Measurements from ENCODE around the gene TTLL6.

TTLL6 gene

GRCh38 chr17:48816774-48817590 lies at the start of gene TTLL6:
TSS of gene TTLL6 (minus strand) at chr17:48817229. CDS start at chr17:48817072, 157 bp downstream.
- ChIA-PET CTCF (interaction anchor here (0.9 to 27.6 kb wide), 10 partner anchors 11 to 215 kb away, joined by 3 to 797 read pairs (median 6); partner anchors contain the start of gene CALCOCO2), POLR2A (no interaction called here)
- no peak for DNase-seq (ENCODE audit: low read depth, low spot score)
- TF ChIP-seq CTCF (IDR thresholded peaks at IDR 0.05; ENCODE audit: insufficient read depth, low read length, missing control alignments) = no peak
- peak within 1 kb of the TSS; percentile 45 for H3K4me3 ChIP-seq (ENCODE audit: low read depth, low read length)

GRCh38 chr17:48860456-48860855 lies 43.4 kb upstream of the TTLL6 start:
- no peak overlapping the region for H3K4me3 ChIP-seq (ENCODE audit: low read depth, low read length)
- TF ChIP-seq CTCF (IDR thresholded peaks at IDR 0.05; ENCODE audit: insufficient read depth, low read length, missing control alignments) = no peak
- CTCF ChIA-PET = interaction anchor here (1.0 to 1.8 kb wide), 8 partner anchors 9 to 137 kb away, joined by 3 to 9 read pairs (median 4); no protein-coding TSS in a partner anchor
- POLR2A ChIA-PET = no interaction called here
- DNase-seq (ENCODE audit: low read depth, low spot score) = no peak

- CTCF ChIA-PET = interaction anchor here (1.0 to 1.8 kb wide), 7 partner anchors 9 to 136 kb away, joined by 3 to 9 read pairs (median 4); no protein-coding TSS in a partner anchor
- no peak for DNase-seq (ENCODE audit: low read depth, low spot score)
- no peak for TF ChIP-seq CTCF (IDR thresholded peaks at IDR 0.05; ENCODE audit: insufficient read depth, low read length, missing control alignments)
- POLR2A ChIA-PET = interaction anchor here (0.6 kb wide), 1 partner anchor 30 kb away, joined by 3 read pairs; no protein-coding TSS in a partner anchor
- no peak overlapping the region for H3K4me3 ChIP-seq (ENCODE audit: low read depth, low read length)
Measured at GRCh38 chr17:48860034-48860433, 43.0 kb upstream of the TTLL6 start.

- H3K4me3 ChIP-seq (ENCODE audit: low read depth, low read length) = no peak overlapping the region
- no peak for TF ChIP-seq CTCF (IDR thresholded peaks at IDR 0.05; ENCODE audit: insufficient read depth, low read length, missing control alignments)
- DNase-seq (ENCODE audit: low read depth, low spot score) = no peak
- ChIA-PET CTCF (interaction anchor here (1.4 to 1.5 kb wide), 2 partner anchors 18 to 25 kb away, joined by 3 to 4 read pairs; no protein-coding TSS in a partner anchor), POLR2A (no interaction called here)
Measured at GRCh38 chr17:48856122-48856821, 39.2 kb upstream of the TTLL6 start.

- DNase-seq (ENCODE audit: low read depth, low spot score) = no peak
- no peak for TF ChIP-seq CTCF (IDR thresholded peaks at IDR 0.05; ENCODE audit: insufficient read depth, low read length, missing control alignments)
- H3K4me3 ChIP-seq (ENCODE audit: low read depth, low read length) = no peak overlapping the region
- ChIA-PET CTCF (interaction anchor here (1.5 kb wide), 1 partner anchor 16 kb away, joined by 4 read pairs; no protein-coding TSS in a partner anchor), POLR2A (no interaction called here)
Measured at GRCh38 chr17:48854774-48855476, 37.9 kb upstream of the TTLL6 start.
